IMR-90 (cell line): ENCODE measurements around the gene MADD. TPM values are rescaled to one million over a fixed set of nuclear protein-coding genes. Genes with fewer than 3 reads are reported as not detected.

ENCODE experiments used
- CEBPB ChIP-seq: IDR thresholded peaks from 2 replicates; pipeline ENCODE4 v1.6.1; 2012; ENCODE audit warnings: low read depth, low read length, improper control_type of control experiment
- FOS ChIP-seq: fragments of 150-350 bp; IDR thresholded peaks from 2 replicates; pipeline ENCODE4 v1.6.1; 2016; ENCODE audit warnings: low read depth, low read length
- MXI1 ChIP-seq: IDR thresholded peaks from 2 replicates; pipeline ENCODE4 v1.6.1; 2012; ENCODE audit warnings: low read depth, mild to moderate bottlenecking, low read length, moderate library complexity, borderline replicate concordance
- NFE2L2 ChIP-seq: fragments of 150-350 bp; IDR thresholded peaks from 2 replicates; pipeline ENCODE4 v1.6.1; 2016; ENCODE audit warnings: low read depth, mild to moderate bottlenecking, low read length
- RCOR1 ChIP-seq: IDR thresholded peaks from 2 replicates; pipeline ENCODE4 v1.6.1; 2012; ENCODE audit warnings: mild to moderate bottlenecking, low read length, improper control_type of control experiment; ENCODE audit not compliant: insufficient replicate concordance
- polyA plus RNA-seq, 3 experiments: library from polyadenylated mRNA; depleted of rRNA; stranded (reverse); fragments of >200 nt; gene quantifications; 2 replicates each; pipeline ENCODE4 v1.2.3, GENCODE V29; 2012; ENCODE audit warnings: low replicate concordance in 1 of 3
- total RNA-seq: library from RNA; depleted of rRNA; stranded (reverse); fragments of >200 nt; gene quantifications from 2 replicates; pipeline ENCODE4 v1.2.3, GENCODE V29; 2012
- TF ChIP-seq, protein P1 (sequence below): fragments of 150-350 bp; IDR thresholded peaks from 2 replicates; pipeline ENCODE4 v1.6.1; 2017; ENCODE audit warnings: mild to moderate bottlenecking, antibody characterized with exemption, low read length, low read depth

Gene MADD
- total and polyA plus RNA-seq, 2 of the 4 experiments (the other 2 are of a cell fraction): 13.3 to 16.4 TPM

DNA sequence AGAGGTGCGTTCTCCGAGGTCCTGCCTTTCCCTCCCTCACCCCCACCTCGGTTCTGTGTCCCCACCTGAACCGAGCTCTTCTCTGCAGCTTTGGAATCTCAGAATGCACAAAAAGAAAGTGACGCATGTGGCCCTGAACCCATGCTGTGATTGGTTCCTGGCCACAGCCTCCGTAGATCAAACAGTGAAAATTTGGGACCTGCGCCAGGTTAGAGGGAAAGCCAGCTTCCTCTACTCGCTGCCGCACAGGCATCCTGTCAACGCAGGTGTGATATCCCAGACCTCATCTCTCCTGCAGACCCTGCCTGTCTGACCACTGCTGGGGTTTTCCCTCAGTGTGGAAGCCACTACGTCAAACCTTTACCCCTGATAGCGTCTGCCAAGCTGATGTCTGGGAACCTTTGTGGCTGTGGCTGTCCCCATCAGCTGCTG lies 35.2 kb upstream of the MADD start (continued):
- TF ChIP-seq, protein P1, sequence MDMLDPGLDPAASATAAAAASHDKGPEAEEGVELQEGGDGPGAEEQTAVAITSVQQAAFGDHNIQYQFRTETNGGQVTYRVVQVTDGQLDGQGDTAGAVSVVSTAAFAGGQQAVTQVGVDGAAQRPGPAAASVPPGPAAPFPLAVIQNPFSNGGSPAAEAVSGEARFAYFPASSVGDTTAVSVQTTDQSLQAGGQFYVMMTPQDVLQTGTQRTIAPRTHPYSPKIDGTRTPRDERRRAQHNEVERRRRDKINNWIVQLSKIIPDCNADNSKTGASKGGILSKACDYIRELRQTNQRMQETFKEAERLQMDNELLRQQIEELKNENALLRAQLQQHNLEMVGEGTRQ: no peak
- TF ChIP-seq NFE2L2 (no peak), FOS (no peak), MXI1 (no peak), RCOR1 (no peak), CEBPB (no peak)
